GM19351 (cell line): ENCODE data around the gene RHOC.
A peak's percentile ranks its signal among the peaks of the same experiment; 100 is the strongest.

ENCODE experiments used
- ATAC-seq: cut with Tn5 transposase; IDR thresholded peaks from one replicate; pipeline ENCODE4 v1.9.1; 2021; ENCODE audit warnings: mild to moderate bottlenecking, moderate library complexity; ENCODE audit not compliant: unreplicated experiment

Gene RHOC

GRCh38 chr1:112702420-112703261, 4.3 kb downstream of the RHOC start:
- no peak for ATAC-seq

GRCh38 chr1:112702067-112702395, 4.9 kb downstream of the RHOC start:
- no peak for ATAC-seq

- no peak for ATAC-seq
Measured at GRCh38 chr1:112701227-112702066, 5.5 kb downstream of the RHOC start.

GRCh38 chr1:112700290-112701226, 6.4 kb downstream of the RHOC start:
- peak; percentile 38 for ATAC-seq

- ATAC-seq: no peak
Measured at GRCh38 chr1:112699425-112700144, 7.3 kb downstream of the RHOC start.

- no peak for ATAC-seq
Measured at GRCh38 chr1:112698366-112699310, 8.3 kb downstream of the RHOC start.

- ATAC-seq: no peak
Measured at GRCh38 chr1:112697781-112698201, 9.1 kb downstream of the RHOC start.

- ATAC-seq: no peak
Measured at GRCh38 chr1:112696578-112697314, 10.2 kb downstream of the RHOC start.

- ATAC-seq: no peak
Measured at GRCh38 chr1:112695276-112695675, 11.7 kb downstream of the RHOC start.

GRCh38 chr1:112694363-112694929, 12.5 kb downstream of the RHOC start:
- no peak for ATAC-seq

- no peak for ATAC-seq
Measured at GRCh38 chr1:112693821-112694220, 13.1 kb downstream of the RHOC start.

GRCh38 chr1:112692681-112693080, 14.2 kb downstream of the RHOC start:
- ATAC-seq: no peak

GRCh38 chr1:112689842-112690237, 17.1 kb downstream of the RHOC start:
- no peak for ATAC-seq

GRCh38 chr1:112689196-112689841, 17.6 kb downstream of the RHOC start:
- ATAC-seq: no peak

GRCh38 chr1:112688781-112689193, 18.1 kb downstream of the RHOC start:
- ATAC-seq: no peak

- no peak for ATAC-seq
Measured at GRCh38 chr1:112687785-112688496, 19.0 kb downstream of the RHOC start.

- no peak for ATAC-seq
Measured at GRCh38 chr1:112687361-112687760, 19.6 kb downstream of the RHOC start.
